ENCODE results near the gene CSGALNACT2.

CSGALNACT2 gene

DNA sequence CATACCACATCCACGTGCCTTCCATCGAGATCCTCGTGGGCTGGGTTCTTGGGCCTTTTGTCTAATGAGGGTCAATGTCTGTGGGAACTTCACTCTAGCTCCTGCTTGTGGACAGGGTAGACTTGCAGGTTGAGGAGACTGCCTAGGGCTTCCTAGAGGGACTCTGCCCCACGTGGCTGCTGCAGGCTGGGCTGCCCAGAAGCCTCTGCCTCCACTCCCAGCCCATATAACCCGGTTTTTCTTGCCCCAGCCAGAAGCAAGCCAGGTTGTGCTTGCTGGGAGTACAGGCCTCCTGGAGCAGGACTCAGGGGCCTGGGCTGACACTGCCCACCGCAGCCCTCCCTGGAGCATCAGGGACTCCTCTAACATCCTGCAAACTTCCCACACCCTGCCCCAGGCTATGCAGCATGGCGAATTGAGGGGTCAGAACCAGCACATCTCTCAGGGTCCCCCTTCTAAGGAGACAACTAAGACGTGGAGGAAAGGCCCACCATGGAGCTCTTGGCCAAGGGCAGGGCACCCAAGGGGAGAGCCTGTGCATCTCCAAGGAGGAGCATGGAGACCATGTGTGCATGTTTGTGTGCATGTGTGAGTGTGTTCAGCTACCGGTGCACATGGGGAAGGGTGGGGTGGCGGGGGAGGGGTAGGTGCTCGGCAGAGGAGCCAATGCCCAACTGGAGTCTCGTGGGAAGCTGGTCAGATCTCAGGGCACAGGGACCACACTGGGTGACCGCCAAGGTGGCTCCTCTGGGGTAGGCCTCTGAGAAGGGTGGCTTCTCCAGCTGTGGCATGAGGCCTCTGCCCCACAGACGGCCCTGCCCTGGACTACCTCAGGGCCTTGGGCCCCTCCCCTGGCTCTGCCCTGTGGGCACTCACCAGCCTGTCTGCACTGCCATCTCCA, 66.0 kb downstream of the CSGALNACT2 start:
- no peak for DNase-seq

DNA sequence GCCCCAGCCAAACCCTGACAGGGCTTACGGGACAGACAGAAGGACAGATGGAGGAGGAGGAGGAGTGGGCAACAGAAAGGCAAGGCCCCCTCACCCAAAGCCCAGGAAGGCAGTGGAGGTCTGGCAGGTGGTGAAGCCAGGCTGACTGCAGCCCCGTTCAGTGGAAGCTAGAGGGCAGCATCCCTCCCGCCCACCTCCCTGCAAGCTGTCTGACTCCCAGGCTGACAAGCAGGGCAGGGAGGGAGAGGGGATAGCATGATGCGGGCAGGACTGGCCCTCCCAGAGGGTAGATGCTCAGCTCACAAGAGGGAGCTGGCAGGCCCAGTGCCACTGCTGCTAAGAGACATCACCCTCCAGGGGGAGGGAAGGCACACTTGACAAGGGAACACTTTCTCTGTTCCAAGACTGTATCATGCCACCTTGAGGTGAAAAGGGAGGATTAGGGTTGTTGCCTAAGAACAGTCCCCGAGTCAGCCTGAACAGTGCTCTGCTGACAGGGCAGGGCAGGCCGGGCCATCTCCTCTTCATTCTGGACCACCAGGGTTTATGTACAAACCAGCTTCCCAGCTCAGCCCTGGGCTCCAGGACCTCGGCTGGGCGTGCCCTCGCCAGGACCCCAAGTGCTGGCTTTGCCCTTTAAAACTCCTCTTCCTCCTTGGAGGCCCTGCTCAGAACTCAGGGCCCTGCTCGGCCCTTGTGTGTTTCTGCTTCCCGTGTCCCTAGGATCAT, 66.9 kb downstream of the CSGALNACT2 start:
- DNase-seq, result no peak

DNA sequence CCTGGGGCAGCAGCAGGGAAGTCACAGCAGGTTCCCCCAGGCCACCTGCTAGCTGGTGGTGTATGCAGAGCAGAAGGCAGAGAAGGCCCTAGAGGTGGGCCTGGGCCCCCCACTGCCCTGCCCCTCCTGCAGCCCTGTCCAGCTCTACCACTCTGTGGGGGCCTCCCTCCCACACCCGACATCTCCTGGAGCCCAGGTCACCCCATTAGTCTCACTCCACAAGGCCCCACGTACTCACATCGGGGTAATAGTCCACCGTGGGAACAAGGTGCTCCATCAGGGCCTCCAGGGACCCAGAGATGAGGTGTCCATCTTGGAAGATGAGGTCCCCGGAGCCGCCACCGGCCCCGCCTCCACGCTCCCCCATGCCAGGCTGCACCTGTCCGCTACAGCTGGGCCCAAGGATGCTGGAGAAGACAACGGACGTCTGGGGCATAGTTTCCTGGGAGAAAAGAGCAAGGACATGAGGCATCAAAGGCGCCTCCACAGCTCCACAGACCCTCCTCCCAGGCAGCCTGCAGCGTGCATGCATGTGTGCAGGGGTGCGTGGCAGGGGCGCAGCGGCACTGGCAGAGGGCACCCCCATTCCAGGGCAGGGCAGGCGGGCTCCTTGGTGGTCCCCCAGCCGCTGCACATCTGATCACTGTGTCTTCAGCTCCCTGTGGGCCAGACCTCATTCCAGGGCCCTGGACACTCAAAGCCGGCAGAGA, 67.6 kb downstream of the CSGALNACT2 start:
- DNase-seq, result no peak

DNA sequence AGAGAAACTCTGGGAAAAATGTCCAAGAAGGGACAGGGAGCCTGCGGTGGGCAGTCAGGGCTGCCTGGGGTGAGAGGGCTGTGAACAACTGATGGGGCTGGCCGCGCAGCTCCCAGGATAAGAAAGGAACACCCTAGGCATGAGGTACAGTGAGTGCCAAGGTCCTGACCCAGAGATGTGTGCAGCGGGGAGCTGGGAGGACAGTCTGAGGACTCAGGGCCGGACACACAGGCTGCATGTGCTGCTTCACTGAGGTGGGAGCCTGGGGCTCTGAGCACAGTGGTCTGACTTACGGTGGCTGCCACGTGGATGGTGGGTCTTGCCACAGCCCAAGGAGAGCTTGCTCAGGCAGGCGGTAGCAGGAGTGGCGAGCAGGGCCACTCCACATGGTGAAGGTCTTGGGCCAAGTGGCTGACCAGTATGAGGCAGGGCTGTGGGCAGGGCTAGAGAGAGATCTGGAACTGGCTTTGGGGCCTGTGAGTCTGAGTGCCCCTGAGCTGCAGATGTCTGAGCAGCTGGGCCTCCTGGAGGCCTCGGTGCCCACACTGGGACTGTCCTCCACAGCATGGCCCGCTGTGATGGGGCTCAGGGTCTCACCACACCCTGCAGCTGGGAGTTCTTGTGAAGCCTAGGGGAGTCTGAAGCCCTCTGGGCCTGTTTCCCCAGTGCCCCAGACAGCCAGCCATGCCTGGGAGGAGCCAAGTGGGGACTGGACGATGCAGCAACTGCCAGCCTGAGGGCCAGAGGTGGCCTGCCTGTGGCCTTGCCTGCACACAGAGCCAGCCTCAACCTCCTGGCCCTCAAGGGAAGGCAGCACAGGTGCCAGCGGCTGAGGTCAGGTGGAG, 68.4 kb downstream of the CSGALNACT2 start:
- DNase-seq, result no peak

DNA sequence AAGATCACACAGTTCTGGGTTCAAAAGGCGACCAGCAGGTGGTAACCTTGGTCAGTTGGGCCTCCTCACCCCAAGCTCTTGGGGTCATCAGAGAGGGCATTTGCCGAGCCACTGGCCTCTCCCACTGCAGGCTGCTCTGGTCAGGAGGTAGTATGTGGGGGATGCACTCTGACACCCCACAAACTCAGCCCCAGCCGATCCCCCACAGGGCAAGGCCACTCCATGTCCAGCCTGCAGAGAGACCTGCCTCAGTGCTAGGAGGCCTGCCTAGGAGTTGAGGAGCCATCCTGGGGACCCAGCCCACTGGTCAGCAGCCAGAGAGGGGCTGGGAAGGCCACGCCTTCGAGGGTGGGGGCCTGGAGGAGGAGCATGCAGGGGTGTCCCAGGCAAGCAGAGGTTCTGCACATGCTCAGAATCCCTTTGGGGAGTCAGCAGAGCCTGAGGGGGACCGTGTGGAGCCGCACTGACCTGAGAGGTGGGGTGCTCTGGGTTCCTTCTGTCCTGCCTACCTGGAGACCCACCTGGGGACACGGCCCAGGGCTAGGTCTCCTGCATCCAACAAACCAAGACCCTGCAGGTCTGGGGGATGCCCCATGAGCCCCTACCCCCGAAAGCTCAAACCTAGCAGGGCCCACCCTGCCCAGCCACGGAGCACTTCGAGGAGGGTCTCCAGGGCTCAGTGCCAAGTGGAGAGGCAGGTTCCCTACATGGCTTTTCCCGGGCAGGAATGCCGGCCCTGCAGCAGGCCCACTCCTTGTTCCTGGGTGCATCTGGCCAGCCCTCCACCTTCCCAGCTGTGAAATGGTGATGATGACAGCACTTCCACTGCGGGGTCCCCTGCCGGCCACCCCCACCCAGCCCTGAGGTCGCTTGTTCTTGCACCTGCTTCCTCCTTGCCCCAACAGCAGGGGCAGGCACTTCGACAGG, 70.2 kb downstream of the CSGALNACT2 start:
- no peak for DNase-seq

DNA sequence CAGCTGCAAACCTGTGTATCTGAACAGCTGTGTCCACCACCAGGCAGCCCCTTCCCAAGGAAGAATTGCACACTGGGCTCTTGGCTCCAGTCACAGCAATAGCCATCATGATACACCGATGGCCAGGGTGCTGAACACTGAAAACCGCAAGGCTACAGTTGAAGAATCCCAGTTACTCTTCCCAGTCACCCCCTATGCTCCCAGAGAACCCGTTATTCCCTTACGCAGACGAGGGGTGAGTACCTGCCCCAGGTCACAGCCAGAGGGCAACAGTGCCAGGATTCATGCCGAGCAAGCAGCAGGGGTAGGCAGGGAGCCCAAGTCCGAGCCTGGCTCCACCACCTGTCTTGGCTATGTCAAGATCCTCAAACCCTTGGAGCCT, 70.8 kb downstream of the CSGALNACT2 start:
- no peak for DNase-seq

DNA sequence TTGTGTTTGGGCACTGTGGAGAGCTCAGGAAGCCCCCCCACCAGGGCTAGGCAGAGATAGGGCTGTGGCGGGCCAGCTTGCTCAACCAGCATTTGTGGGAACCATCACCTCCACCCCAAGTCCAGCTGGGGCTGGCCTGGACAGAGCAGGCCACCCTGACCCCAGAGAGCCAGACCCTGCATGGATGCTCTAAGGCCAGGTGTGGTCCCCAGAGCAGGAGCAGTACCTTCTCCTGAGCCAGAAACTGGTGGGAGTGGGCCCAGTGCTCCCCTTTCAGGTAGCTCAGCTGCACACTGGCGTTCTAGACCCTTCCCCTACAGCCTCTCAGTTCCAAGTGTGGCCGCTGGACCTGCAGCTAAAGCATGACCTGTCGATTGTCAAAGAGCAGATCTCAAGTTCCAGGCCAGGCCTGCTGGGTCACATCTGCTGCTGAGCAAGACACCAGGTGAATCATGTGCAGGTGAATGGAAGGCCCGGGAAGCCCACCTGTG, 71.5 kb downstream of the CSGALNACT2 start:
- DNase-seq, result no peak

DNA sequence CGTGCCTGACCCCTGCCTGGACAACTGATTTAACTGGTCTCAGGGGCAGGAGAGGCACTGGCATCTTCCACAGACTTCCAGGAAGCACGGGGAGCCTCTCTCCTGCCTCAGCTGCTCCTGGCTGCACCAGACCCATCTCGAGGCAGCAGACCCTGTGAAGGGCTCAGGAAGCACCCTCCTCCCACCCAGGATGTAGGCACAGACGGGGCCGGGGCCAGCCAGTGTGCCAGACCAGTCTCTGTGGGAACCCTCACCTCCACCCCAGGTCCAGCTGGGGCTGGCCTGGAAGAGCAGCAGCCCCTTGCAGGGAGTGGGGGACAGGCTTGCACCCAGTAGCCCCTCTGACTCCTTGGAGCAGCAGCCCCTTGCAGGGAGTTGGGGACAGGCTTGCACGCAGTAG, 72.3 kb downstream of the CSGALNACT2 start:
- DNase-seq, result no peak

DNA sequence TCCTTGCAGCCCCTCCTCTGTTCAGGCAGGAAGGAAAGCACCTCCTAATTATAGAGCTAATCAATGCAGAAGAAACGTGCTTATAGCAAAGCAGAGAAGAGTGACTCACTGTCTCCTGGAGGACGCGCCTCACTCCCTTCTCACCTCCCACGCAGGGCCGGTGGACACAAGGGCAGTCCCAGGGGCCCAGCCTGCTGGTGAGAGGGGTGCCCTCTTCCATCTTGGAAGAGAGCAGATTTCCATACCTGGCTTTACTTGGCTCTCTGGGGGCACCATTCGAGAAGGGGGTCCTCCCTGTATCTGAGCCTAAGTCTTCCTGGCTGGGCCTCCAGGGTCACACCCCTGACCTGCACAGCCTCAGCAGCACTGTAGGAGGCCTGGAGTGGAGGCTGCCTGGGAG, 72.8 kb downstream of the CSGALNACT2 start:
- DNase-seq, result no peak

DNA sequence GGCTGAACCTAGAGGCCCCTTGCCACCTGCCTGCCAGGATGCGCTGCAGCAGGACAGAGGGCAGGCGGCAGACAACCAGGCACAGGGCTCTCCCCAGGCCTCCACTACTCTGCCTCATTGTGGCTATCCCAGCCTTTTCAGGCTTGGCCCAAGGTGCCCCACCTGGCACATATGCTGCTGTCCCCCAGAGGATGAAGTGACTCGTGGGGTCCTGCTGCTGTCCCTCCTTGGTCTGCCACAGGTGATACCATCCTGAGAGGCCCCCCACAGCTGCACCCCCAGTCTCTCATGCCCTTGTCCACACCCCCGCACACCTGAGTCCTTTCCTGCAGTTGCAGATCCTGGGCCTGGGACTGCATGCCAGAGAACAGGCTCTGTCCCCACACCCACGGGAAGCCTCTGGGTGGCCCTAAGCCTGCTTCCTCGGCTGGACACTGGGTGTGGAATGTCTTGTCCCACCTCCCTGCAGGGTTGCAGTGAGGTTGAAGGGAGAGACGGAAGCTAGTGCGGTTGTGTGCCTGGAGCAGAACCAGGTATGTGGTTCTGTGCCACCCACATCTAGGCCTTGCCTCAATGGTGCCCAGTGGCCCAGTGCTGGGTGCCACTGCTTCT, 73.3 kb downstream of the CSGALNACT2 start:
- DNase-seq, result no peak

DNA sequence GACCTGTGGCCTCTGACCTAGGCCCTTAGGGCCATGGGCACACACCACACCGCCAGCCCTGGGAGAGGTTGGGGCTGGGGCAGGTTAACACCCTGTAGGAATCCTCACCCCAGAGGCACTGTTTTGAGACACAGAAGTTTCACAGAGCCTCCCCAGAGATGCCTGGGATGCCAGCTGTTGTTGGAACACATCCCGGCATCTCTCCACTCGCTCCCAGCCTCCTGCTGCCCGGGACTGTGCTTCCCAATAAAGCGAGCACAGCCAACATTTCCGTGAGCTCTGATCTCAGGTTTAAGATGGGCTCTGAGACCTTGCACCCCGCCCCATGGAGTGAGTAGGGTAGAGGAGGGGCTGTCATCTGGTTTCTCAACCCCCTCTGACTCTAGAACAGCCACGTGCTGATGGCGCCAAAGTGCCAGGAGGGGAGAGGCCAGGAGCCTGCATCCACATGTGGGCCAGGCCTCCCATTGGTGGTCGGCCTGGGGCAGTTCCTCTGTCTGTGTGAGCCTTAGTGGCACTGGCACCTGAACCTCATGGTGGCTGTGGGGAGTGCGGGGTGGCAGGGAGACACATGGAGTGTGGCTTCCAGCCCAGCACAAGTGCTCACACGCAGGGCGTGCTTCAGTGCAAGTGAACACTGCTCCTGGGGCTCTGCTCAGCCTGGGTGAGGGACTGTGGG, 73.9 kb downstream of the CSGALNACT2 start:
- DNase-seq, result no peak

DNA sequence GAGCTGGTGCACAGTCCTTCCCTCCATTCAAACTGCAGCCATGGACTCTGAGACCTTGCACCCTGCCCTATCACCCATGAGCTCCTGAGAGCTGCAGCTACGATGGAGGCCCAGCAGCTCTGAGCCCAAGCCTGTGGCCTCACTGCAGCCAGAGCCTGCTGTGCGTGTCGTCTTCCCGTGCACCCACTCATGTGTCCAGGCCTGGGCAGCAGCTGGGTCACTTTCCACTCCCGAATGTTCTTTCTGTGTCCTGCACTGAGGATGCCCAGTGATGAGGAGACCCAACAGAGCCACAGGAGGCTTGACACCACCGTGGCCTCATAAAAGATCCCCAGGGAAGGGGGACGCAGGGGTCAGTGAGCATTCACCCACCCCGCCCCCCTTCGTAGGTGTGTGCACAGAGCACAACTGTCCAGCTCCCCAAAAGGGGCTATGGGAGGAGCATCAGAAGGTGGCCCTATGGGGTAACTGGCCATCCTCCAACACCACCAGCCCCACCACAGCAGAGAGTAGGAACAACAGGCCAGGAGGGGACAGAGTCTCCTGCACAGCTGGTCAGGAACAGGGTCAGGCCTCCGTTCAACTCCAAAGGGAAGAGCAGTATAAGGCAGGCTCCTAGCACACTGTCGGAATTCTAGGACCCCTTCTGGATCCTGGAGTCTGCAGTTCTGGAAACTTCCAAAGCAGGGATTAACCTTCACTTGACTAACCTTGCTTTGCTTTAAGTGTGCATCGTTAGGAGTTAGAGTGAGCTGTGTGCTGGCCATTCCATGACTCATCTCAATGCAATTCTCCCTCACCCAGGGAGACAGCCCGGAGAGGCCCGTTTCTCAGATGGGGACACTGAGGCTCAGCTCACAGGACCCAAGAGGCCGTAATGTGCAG, 76.1 kb downstream of the CSGALNACT2 start:
- no peak for DNase-seq

DNA sequence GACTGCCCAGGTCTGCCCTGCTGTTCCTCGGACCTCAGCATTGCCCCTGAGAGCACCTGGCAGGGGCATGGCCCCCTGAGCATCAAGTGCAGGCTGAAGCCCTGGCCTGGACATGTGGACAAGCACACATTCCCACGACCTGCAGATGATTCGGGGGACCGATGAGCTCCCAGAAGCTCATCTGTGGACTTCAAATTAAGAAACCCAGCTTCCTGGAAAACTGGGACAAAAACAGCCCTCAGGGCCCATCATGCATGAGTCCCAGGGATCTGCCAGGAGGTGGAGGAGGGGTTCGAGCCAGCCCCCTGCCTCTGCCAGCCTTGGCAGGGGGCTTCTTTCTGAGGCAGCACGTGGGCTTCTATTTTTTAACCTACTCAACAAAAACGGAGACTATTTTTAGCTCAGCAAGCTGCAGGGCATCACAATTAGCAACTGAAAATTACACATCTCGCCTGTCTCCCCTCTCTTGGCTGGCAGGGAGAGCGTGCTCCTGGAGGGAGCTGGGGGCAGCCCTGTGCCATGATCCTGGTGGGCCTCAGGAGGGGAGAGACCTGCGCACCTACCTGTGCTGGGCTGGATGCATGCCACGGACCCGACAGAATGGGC, 76.8 kb downstream of the CSGALNACT2 start:
- no peak for DNase-seq

DNA sequence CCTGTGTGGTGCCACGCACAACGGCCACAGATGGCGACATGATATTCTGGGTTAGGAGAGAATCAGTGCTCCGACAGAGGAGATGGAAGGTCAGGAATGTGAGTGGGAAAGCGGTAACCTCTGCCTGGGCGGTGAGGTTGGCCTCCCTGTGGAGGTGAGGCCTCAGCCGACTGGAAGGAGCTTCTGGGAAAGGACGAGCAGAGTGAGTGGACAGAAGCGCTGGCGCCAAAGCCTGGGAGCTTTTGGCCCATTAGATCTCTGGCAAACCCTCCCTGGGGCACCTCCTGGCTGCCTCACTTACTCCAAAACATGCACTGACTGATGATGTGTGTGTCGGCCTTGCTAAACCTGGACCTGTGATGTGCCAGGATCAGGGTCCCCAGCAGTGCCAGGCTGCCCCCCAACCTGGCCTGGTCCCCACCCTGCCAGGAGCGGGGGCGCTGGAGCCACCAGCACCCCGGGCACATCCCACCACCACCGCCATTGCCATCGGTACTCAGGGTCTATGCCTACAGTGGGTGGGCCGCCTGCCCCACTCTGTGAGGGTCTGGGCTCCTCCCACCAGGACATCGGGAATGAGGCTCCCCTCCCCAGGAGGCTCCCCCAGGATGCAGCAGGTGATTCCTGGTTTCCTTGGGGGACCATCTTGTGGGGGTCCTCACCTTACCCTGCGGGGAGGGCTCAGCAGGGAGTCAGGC, 77.7 kb downstream of the CSGALNACT2 start:
- DNase-seq, result no peak

DNA sequence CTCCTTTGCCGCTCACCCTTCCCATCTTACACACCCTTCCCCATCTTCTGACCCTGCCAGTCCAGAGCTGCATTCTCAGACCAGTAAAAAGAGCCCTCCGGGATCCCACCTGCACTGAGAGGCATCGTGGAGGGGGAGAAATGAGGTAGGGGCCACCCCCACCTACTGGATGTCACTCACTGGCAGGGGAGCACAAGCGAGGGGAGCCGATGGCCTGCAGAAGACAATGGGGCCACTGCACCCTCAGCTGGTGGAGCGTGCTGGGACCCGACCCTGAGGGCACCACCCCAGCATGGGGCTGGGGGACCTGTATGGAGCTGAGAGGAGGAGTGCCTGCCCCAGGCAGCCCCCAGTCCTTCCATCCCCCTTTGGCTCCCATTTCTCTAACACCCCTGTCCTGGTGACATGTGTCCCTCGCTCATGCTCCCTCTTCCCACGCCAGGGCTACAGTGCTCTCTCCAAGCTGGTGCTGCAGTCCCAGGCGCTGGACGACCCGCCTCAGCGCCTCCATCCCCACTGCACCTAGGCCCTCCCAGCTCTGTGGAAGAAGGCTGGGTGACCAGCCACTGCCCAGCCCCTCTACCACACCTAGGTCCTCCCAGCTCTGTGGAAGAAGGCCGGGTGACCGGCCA, 78.8 kb downstream of the CSGALNACT2 start:
- no peak for DNase-seq

DNA sequence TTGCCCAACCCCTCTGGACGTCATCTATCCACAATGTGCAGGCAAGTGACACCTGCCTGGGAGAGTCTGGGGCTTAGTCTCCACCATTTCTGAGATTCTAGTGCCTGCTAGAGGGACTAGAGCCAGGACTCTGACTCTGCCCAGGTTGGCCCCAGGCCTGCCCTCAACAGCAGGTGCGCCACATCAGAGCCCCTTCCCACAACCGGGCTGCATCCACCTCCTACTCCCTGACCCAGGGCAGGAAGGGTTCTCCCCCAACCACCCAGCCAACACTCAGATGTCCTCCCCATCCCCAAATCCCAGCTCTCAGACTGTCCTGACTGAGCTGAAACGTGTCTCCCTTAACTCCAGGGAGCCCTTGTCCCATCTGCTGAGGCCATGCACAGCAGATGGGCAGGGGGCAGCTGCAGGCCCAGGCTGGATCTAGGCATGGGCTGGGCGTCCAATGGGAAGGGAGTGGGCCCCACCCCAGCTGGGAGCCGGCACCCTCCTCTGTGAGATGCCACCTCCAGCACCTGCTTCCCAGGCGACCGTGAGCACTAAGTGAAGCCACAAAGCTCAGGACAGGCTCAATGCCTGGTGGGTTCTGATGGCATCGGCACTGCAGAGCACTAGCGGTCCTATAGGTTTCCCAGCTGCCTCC, 79.4 kb downstream of the CSGALNACT2 start:
- no peak for DNase-seq

All from activated T-cell treated with anti-CD3 and anti-CD28 coated beads for 4 hours (primary cell).